Kidney glomerular epithelial cell (primary cell): ENCODE data around the gene PDIA4.
"Not testable (repeated sequence)": the region's sequence is repeated elsewhere in the genome, so short reads cannot be mapped to it uniquely, and the experiment has no call there.

Experiments
- DNase-seq: peaks from one replicate; lab custom pipeline; 2025; lab: John Stamatoyannopoulos, UW

Gene PDIA4

GRCh38 chr7:149028346-149029109 is at the start of gene PDIA4:
Gene PDIA4 (minus strand): TSS chr7:149028505. CDS start chr7:149028408, 97 bp downstream.
- DNase-seq = peak; percentile 99

- DNase-seq = no peak
Measured at GRCh38 chr7:149077594-149077993, 49.3 kb upstream of the PDIA4 start.

- DNase-seq = no peak
Measured at GRCh38 chr7:149075286-149075685, 47.0 kb upstream of the PDIA4 start.

GRCh38 chr7:149074116-149074885 is 46.0 kb upstream of the PDIA4 start:
- no peak for DNase-seq

- DNase-seq = no peak
Measured at GRCh38 chr7:149072438-149072775, 44.1 kb upstream of the PDIA4 start.

GRCh38 chr7:149071641-149072437 is 43.5 kb upstream of the PDIA4 start:
- no peak for DNase-seq

GRCh38 chr7:149071182-149071635 is 42.9 kb upstream of the PDIA4 start:
- no peak for DNase-seq

GRCh38 chr7:149070372-149071125 is 42.2 kb upstream of the PDIA4 start:
- no peak for DNase-seq

- DNase-seq = no peak
Measured at GRCh38 chr7:149067869-149068268, 39.6 kb upstream of the PDIA4 start.

GRCh38 chr7:149063476-149063875 is 35.2 kb upstream of the PDIA4 start:
- DNase-seq = no peak

GRCh38 chr7:149062217-149062899 is 34.1 kb upstream of the PDIA4 start:
- not testable (repeated sequence) for DNase-seq

GRCh38 chr7:149060156-149060555 is 31.9 kb upstream of the PDIA4 start:
- DNase-seq = no peak

- no peak for DNase-seq
Measured at GRCh38 chr7:149053885-149054284, 25.6 kb upstream of the PDIA4 start.

- no peak for DNase-seq
Measured at GRCh38 chr7:149053384-149053783, 25.1 kb upstream of the PDIA4 start.

GRCh38 chr7:149050941-149051340 is 22.6 kb upstream of the PDIA4 start:
- peak; percentile 9 for DNase-seq

- DNase-seq = no peak
Measured at GRCh38 chr7:149048805-149049204, 20.5 kb upstream of the PDIA4 start.

GRCh38 chr7:149046416-149046815 is 18.1 kb upstream of the PDIA4 start:
- DNase-seq = no peak

- no peak for DNase-seq
Measured at GRCh38 chr7:149043936-149044335, 15.6 kb upstream of the PDIA4 start.

GRCh38 chr7:149041350-149041749 is 13.0 kb upstream of the PDIA4 start:
- no peak for DNase-seq

GRCh38 chr7:149038641-149039040 is 10.3 kb upstream of the PDIA4 start:
- not testable (repeated sequence) for DNase-seq

GRCh38 chr7:149036676-149037075 is 8.4 kb upstream of the PDIA4 start:
- DNase-seq = no peak
